Skeletal muscle satellite cell (primary cell): Measurements from ENCODE around the gene ANG.
"Not testable (repeated sequence)": the region's sequence is repeated elsewhere in the genome, so short reads cannot be mapped to it uniquely, and the experiment has no call there.

ENCODE experiments used
- H3K27me3 ChIP-seq: 2 replicates; pipeline ENCODE4 v1.7.0; 2013; ENCODE audit warnings: low read length; ENCODE audit not compliant: control insufficient read depth, insufficient read depth
- H3K36me3 ChIP-seq: 2 replicates; pipeline ENCODE4 v1.7.0; 2013; ENCODE audit warnings: mild to moderate bottlenecking, control low read depth, low read length; ENCODE audit not compliant: insufficient read depth
- H3K4me1 ChIP-seq: 2 replicates; pipeline ENCODE4 v1.7.0; 2013; ENCODE audit warnings: low read length; ENCODE audit not compliant: control insufficient read depth, insufficient read depth
- H3K4me2 ChIP-seq: 2 replicates; pipeline ENCODE4 v1.7.0; 2013; ENCODE audit warnings: mild to moderate bottlenecking, low read length
- H3K4me3 ChIP-seq: 2 replicates; pipeline ENCODE4 v1.7.0; 2013; ENCODE audit warnings: low read length
- H3K9ac ChIP-seq: 2 replicates; pipeline ENCODE4 v1.7.0; 2013; ENCODE audit warnings: mild to moderate bottlenecking, low read depth, low read length, moderate library complexity
- H3K9me3 ChIP-seq: replicated peaks from 2 replicates; pipeline ENCODE4 v1.7.0; 2013; ENCODE audit warnings: mild to moderate bottlenecking, control low read depth, low read length

The ANG gene

GRCh38 chr14:20711261-20711660, 22.7 kb downstream of the ANG start:
- Histone ChIP-seq H3K27me3 (peaks cover 21% of the 10 kb centered on the region), H3K9me3 (no peaks in the 10 kb centered on the region), H3K9ac (no peak overlapping the region), H3K4me1 (no peaks in the 10 kb centered on the region), H3K4me3 (no peak overlapping the region), H3K4me2 (no peak overlapping the region), H3K36me3 (no peaks in the 10 kb centered on the region)

GRCh38 chr14:20711685-20712084, 23.1 kb downstream of the ANG start:
- H3K9ac ChIP-seq = no peak overlapping the region
- H3K36me3 ChIP-seq = no peaks in the 10 kb centered on the region
- H3K4me2 ChIP-seq = no peak overlapping the region
- peaks cover 21% of the 10 kb centered on the region for H3K27me3 ChIP-seq
- no peaks in the 10 kb centered on the region for H3K4me1 ChIP-seq
- no peaks in the 10 kb centered on the region for H3K9me3 ChIP-seq
- H3K4me3 ChIP-seq = no peak overlapping the region

GRCh38 chr14:20712904-20713303, 24.3 kb downstream of the ANG start:
- no peaks in the 10 kb centered on the region for H3K36me3 ChIP-seq
- no peak overlapping the region for H3K9ac ChIP-seq
- H3K4me2 ChIP-seq = no peak overlapping the region
- no peak overlapping the region for H3K4me3 ChIP-seq
- no peaks in the 10 kb centered on the region for H3K4me1 ChIP-seq
- H3K27me3 ChIP-seq = peaks cover 21% of the 10 kb centered on the region
- H3K9me3 ChIP-seq = no peaks in the 10 kb centered on the region

GRCh38 chr14:20714593-20715250, 26.2 kb downstream of the ANG start:
- no peaks in the 10 kb centered on the region for H3K36me3 ChIP-seq
- H3K9ac ChIP-seq = no peak overlapping the region
- no peak overlapping the region for H3K4me3 ChIP-seq
- H3K27me3 ChIP-seq = peaks cover 15% of the 10 kb centered on the region
- H3K4me2 ChIP-seq = no peak overlapping the region
- H3K4me1 ChIP-seq = no peaks in the 10 kb centered on the region
- H3K9me3 ChIP-seq = no peaks in the 10 kb centered on the region

- Histone ChIP-seq H3K4me1 (no peaks in the 10 kb centered on the region), H3K27me3 (peaks cover 14% of the 10 kb centered on the region)
Measured at GRCh38 chr14:20719777-20720176, 31.2 kb downstream of the ANG start.

GRCh38 chr14:20720741-20721140, 32.2 kb downstream of the ANG start:
- H3K4me2 ChIP-seq = no peak overlapping the region
- H3K9ac ChIP-seq = no peak overlapping the region
- peaks cover 14% of the 10 kb centered on the region for H3K27me3 ChIP-seq
- no peaks in the 10 kb centered on the region for H3K9me3 ChIP-seq
- no peaks in the 10 kb centered on the region for H3K36me3 ChIP-seq
- no peak overlapping the region for H3K4me3 ChIP-seq
- H3K4me1 ChIP-seq = no peaks in the 10 kb centered on the region

More at GRCh38 chr14:20719777-20720176, 31.2 kb downstream of the ANG start:
- Histone ChIP-seq H3K9me3 (no peaks in the 10 kb centered on the region), H3K4me3 (no peak overlapping the region), H3K4me2 (no peak overlapping the region), H3K36me3 (no peaks in the 10 kb centered on the region), H3K9ac (no peak overlapping the region)

- Histone ChIP-seq H3K27me3 (peaks cover 14% of the 10 kb centered on the region), H3K4me1 (no peaks in the 10 kb centered on the region), H3K9me3 (no peaks in the 10 kb centered on the region), H3K36me3 (no peaks in the 10 kb centered on the region), H3K4me2 (no peak overlapping the region), H3K9ac (no peak overlapping the region), H3K4me3 (no peak overlapping the region)
Measured at GRCh38 chr14:20722016-20722415, 33.5 kb downstream of the ANG start.

- H3K9me3 ChIP-seq = no peaks in the 10 kb centered on the region
- no peak overlapping the region for H3K4me2 ChIP-seq
- H3K4me3 ChIP-seq = no peak overlapping the region
- peaks cover 17% of the 10 kb centered on the region for H3K27me3 ChIP-seq
- H3K4me1 ChIP-seq = no peaks in the 10 kb centered on the region
- H3K36me3 ChIP-seq = no peaks in the 10 kb centered on the region
- no peak overlapping the region for H3K9ac ChIP-seq
Measured at GRCh38 chr14:20723488-20723887, 34.9 kb downstream of the ANG start.

- H3K9me3 ChIP-seq, H3K36me3 ChIP-seq, H3K4me2 ChIP-seq, H3K4me3 ChIP-seq, H3K9ac ChIP-seq, H3K4me1 ChIP-seq: not testable (repeated sequence)
- H3K27me3 ChIP-seq = peaks cover 17% of the 10 kb centered on the region
Measured at GRCh38 chr14:20726121-20726520, 37.6 kb downstream of the ANG start.

GRCh38 chr14:20726531-20726930, 38.0 kb downstream of the ANG start:
- H3K9me3 ChIP-seq = no peaks in the 10 kb centered on the region
- no peak overlapping the region for H3K4me2 ChIP-seq
- H3K36me3 ChIP-seq = no peaks in the 10 kb centered on the region
- peaks cover 17% of the 10 kb centered on the region for H3K27me3 ChIP-seq
- no peak overlapping the region for H3K9ac ChIP-seq
- H3K4me3 ChIP-seq = no peak overlapping the region
- H3K4me1 ChIP-seq = no peaks in the 10 kb centered on the region

GRCh38 chr14:20730891-20731290, 42.3 kb downstream of the ANG start:
- H3K4me3 ChIP-seq = no peak overlapping the region
- H3K27me3 ChIP-seq = peaks cover 3% of the 10 kb centered on the region
- H3K4me1 ChIP-seq = no peaks in the 10 kb centered on the region
- H3K36me3 ChIP-seq = no peaks in the 10 kb centered on the region
- H3K9me3 ChIP-seq = no peaks in the 10 kb centered on the region
- no peak overlapping the region for H3K4me2 ChIP-seq
- H3K9ac ChIP-seq = no peak overlapping the region

GRCh38 chr14:20732477-20732876, 43.9 kb downstream of the ANG start:
- no peaks in the 10 kb centered on the region for H3K4me1 ChIP-seq
- no peak overlapping the region for H3K4me2 ChIP-seq
- no peaks in the 10 kb centered on the region for H3K9me3 ChIP-seq
- H3K36me3 ChIP-seq = no peaks in the 10 kb centered on the region
- H3K27me3 ChIP-seq = peaks cover 3% of the 10 kb centered on the region
- no peak overlapping the region for H3K4me3 ChIP-seq
- H3K9ac ChIP-seq = no peak overlapping the region
